ENCODE data around the gene DECR2.

DECR2 gene

DNA sequence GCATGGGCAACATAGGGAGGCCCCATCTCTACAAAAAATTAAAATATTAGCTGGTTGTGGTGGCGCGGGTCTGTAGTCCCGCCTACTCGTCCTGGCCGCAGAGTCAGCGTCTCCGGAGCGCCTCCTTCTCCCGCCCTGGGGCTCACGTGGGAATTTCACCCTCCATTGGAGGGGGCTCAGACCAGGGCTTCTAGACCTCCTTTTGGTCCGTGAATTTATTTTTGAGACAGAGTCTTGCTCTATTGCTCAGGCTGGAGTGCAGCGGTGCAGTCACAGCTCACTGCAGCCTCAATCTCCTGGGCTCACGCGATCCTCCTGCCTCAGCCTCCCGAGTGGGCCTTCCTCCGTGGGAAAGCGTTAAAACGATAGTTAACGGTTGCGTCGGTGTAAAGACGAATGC, 5.1 kb upstream of the DECR2 start:
- in situ Hi-C loops (cut with HindIII; ENCODE audit: low sequenced_read_pairs), result no loop called here
- DNase-seq (ENCODE audit: low read depth), result no peak
- peak overlapping the region; percentile 40 for H3K4me3 ChIP-seq (ENCODE audit: low read depth, low read length)
- TF ChIP-seq, protein P1, sequence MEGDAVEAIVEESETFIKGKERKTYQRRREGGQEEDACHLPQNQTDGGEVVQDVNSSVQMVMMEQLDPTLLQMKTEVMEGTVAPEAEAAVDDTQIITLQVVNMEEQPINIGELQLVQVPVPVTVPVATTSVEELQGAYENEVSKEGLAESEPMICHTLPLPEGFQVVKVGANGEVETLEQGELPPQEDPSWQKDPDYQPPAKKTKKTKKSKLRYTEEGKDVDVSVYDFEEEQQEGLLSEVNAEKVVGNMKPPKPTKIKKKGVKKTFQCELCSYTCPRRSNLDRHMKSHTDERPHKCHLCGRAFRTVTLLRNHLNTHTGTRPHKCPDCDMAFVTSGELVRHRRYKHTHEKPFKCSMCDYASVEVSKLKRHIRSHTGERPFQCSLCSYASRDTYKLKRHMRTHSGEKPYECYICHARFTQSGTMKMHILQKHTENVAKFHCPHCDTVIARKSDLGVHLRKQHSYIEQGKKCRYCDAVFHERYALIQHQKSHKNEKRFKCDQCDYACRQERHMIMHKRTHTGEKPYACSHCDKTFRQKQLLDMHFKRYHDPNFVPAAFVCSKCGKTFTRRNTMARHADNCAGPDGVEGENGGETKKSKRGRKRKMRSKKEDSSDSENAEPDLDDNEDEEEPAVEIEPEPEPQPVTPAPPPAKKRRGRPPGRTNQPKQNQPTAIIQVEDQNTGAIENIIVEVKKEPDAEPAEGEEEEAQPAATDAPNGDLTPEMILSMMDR (IDR thresholded peaks at IDR 0.05; ENCODE audit: low read depth, low read length, missing control alignments), result no peak

DNA sequence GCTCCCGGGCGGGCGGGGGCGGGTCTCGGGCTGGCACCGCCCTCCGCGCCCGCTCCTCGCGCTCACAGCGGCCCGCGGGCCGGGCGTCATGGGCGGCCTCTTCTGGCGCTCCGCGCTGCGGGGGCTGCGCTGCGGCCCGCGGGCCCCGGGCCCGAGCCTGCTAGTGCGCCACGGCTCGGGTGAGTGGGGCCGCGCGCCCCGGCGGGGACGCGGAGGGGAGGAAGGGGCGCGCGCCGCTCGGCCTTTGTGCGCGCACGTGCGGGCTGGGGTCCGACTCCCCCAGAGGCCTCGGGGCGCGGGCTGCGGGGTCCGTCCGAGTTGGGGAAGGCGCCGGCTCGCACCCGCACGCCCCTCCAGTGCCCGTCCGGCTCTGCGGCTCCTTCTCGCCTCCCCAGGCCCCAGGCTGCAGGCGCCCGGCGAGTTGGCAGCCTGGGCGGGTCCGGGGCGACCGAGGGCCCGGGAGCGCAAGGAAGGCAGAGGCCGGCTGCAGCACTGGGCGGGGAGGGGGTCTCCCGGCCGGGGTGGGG, 4.5 kb upstream of the DECR2 start, which contains the start of gene NME4:
NME4 (plus strand) TSS at position 65 of the 527 bp plus-strand sequence; CDS start at position 89, 24 bp downstream.
- in situ Hi-C loops (cut with HindIII; ENCODE audit: low sequenced_read_pairs), result no loop called here
- TF ChIP-seq, protein P1 (IDR thresholded peaks at IDR 0.05; ENCODE audit: low read depth, low read length, missing control alignments), result no peak
- peak within 1 kb of the TSS; percentile 53 for H3K4me3 ChIP-seq (ENCODE audit: low read depth, low read length)
- DNase-seq (ENCODE audit: low read depth), result no peak

DNA sequence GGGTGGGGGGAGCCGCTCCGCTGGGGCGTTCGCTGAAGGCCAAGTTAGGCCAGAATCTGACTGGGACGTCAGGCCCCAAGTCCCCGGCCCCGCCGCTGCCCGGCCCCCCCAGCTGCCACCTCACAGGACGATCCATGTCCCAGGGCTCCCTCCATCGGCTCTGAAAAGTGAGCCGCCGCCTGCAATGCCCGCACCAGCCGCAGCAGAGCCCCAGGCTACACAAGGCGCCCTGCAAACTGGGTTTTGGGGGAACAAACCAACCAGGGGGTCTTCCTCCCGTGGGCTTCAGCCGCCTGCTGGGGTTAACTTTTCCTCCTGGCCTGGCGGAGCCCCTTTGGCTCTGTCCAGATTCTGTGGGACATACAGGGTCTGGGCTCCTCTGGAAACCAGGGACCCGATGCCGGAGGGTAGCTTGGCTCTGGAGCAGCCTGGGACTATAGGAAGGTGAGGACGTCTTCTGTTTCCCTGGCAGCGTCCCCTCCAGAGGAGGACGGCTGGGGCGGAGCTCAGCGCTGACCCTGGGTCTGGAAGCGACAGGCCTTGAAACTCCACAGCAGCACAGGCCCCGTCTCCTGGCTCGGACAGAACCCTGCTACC, 3.9 kb upstream of the DECR2 start:
- H3K4me3 ChIP-seq (ENCODE audit: low read depth, low read length), result peak overlapping the region; percentile 10
- DNase-seq (ENCODE audit: low read depth), result peak; percentile 24
- TF ChIP-seq, protein P1 (IDR thresholded peaks at IDR 0.05; ENCODE audit: low read depth, low read length, missing control alignments), result peak; percentile 43
- in situ Hi-C loops (cut with HindIII; ENCODE audit: low sequenced_read_pairs), result no loop called here

DNA sequence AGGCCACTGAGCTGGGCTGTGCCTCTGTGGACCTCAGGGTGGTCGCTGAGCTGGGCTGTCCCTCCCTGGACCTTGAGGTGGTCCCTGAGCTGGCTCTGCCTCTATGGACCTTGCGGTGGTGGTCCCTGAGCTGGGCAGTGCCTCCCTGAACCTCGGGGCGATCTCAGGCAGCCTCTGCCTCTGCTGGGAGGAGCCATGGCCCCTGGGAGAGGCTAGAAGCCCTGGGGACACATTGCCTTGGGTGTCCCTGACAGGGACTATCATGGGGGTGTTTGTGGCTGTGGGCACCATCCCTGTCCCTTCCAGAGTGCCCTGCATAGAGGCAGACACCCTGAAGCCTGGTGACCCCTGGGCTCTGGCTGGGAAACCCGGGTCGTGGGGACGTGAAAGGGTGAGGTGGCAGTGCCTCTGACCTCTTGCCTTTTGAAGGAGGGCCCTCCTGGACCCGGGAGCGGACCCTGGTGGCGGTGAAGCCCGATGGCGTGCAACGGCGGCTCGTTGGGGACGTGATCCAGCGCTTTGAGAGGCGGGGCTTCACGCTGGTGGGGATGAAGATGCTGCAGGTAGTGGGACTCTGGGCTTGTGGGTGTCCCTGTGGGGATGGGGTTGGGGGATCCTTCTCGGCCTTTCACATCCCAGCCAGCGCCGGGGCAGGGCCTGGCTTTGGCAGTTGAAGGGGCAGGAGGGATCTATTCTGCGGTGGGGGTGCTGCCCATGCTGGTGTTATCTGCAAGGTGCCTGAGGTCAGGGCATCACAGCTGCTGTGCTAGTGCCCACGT, 2.9 kb upstream of the DECR2 start:
- TF ChIP-seq, protein P1 (IDR thresholded peaks at IDR 0.05; ENCODE audit: low read depth, low read length, missing control alignments), result no peak
- in situ Hi-C loops (cut with HindIII; ENCODE audit: low sequenced_read_pairs), result no loop called here
- no peak overlapping the region for H3K4me3 ChIP-seq (ENCODE audit: low read depth, low read length)
- no peak for DNase-seq (ENCODE audit: low read depth)

DNA sequence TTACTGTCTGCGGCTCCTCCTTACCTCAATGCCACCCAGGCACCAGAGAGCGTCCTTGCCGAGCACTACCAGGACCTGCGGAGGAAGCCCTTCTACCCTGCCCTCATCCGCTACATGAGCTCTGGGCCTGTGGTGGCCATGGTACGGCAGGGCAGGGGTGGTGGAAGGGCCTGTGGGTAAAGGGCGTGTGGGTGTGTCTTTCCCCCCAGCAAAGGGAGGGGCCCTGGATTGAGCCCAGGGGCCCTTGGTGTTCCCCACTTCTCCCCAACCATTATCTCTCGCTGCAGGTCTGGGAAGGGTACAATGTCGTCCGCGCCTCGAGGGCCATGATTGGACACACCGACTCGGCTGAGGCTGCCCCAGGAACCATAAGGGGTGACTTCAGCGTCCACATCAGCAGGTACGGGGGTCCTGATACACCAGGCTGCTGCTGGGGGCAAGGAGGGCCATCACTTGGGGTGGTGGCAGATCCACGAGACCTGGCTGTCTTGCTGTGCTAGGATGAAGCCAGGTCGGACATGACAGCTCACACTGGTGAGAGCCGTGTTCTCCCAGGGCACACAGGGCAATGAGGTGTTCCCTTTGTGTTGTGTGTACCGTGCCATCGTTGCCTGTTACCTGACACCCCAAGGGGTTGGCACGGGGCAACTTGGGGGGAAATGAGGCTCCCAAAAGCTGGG, 2.2 kb upstream of the DECR2 start:
- no peak overlapping the region for H3K4me3 ChIP-seq (ENCODE audit: low read depth, low read length)
- in situ Hi-C loops (cut with HindIII; ENCODE audit: low sequenced_read_pairs), result no loop called here
- DNase-seq (ENCODE audit: low read depth), result no peak
- TF ChIP-seq, protein P1 (IDR thresholded peaks at IDR 0.05; ENCODE audit: low read depth, low read length, missing control alignments), result no peak

DNA sequence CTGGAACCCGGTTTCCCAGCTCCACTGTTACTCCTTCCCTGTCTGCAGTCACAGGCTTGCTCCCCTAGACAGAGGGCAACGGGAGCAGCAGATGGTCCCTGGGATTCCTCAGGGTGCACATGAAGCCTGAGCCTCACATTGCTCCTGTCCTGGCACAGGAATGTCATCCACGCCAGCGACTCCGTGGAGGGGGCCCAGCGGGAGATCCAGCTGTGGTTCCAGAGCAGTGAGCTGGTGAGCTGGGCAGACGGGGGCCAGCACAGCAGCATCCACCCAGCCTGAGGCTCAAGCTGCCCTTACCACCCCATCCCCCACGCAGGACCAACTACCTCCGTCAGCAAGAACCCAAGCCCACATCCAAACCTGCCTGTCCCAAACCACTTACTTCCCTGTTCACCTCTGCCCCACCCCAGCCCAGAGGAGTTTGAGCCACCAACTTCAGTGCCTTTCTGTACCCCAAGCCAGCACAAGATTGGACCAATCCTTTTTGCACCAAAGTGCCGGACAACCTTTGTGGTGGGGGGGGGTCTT, 1.6 kb upstream of the DECR2 start:
- no peak for DNase-seq (ENCODE audit: low read depth)
- peak overlapping the region; percentile 73 for H3K4me3 ChIP-seq (ENCODE audit: low read depth, low read length)
- TF ChIP-seq, protein P1 (IDR thresholded peaks at IDR 0.05; ENCODE audit: low read depth, low read length, missing control alignments), result no peak
- in situ Hi-C loops (cut with HindIII; ENCODE audit: low sequenced_read_pairs), result no loop called here

All from astrocyte of the cerebellum (primary cell).